Gastrocnemius medialis (tissue), 4 donors: ENCODE results near the gene ALS2CL.

Experiments
- POLR2A ChIP-seq, 2 donors: fragments of 450-650 bp; IDR thresholded peaks; one replicate each; pipeline ENCODE4 v1.6.1; 2017; ENCODE audit warnings: antibody characterized with exemption in 2 of 2, mild to moderate bottlenecking in 2 of 2, moderate library complexity in 2 of 2
- TF ChIP-seq, protein P1 (sequence below), 5 experiments: fragments of 450-650 bp in 3 of 5; fragments of 200-600 bp in 2 of 5; sonication (generic) in 2 of 5; IDR thresholded peaks in 4 of 5; conservative IDR thresholded peaks in 1 of 5; 1 replicate in 4 of 5; 2 replicates in 1 of 5; pipeline ENCODE4 v1.5.1; 2016 to 2019; ENCODE audit warnings: antibody characterized with exemption in 5 of 5, mild to moderate bottlenecking in 3 of 5, moderate library complexity in 3 of 5

DNA sequence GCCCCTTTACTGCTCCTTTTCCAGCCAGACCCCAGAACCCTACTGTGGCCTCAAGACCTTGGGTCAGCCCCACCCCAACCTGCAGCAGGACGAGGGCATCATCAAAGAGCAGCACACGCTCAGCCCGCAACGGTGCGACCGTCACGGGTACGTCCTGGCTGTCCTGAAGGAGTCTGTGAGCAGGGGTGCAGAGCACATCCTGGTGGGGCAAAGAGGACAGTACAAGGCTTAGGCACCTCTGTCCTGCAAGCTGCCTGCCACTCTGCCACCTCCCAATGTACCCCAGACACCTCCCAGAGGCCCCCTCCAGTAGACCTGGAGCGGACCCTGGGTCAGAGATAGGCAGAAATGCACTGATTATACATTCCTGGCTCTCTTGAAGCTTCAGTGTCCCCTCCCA lies 8.0 kb downstream of the ALS2CL start:
- TF ChIP-seq, protein P1, sequence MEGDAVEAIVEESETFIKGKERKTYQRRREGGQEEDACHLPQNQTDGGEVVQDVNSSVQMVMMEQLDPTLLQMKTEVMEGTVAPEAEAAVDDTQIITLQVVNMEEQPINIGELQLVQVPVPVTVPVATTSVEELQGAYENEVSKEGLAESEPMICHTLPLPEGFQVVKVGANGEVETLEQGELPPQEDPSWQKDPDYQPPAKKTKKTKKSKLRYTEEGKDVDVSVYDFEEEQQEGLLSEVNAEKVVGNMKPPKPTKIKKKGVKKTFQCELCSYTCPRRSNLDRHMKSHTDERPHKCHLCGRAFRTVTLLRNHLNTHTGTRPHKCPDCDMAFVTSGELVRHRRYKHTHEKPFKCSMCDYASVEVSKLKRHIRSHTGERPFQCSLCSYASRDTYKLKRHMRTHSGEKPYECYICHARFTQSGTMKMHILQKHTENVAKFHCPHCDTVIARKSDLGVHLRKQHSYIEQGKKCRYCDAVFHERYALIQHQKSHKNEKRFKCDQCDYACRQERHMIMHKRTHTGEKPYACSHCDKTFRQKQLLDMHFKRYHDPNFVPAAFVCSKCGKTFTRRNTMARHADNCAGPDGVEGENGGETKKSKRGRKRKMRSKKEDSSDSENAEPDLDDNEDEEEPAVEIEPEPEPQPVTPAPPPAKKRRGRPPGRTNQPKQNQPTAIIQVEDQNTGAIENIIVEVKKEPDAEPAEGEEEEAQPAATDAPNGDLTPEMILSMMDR (IDR thresholded peaks at IDR 0.05 in 4 of 5, conservative IDR thresholded peaks at IDR 0.05 in 1 of 5), result no peak
- no peak for TF ChIP-seq POLR2A (IDR thresholded peaks at IDR 0.05)
